ENCODE measurements around the gene BIN1. TPM values are rescaled to one million over a fixed set of nuclear protein-coding genes. Genes with fewer than 3 reads are reported as not detected.

BIN1 gene
- total and polyA plus RNA-seq, 2 donors: 37.9 to 47.2 TPM

- no peak overlapping the region for H3K27ac ChIP-seq (ENCODE audit: low read depth in 1 of 2, low read length in 1 of 2)
- H3K9me3 ChIP-seq (ENCODE audit: control insufficient read depth in 2 of 2, insufficient read depth in 1 of 2, low read length in 1 of 2): no peaks in the 10 kb centered on the region
- peaks cover 0 to 24% of the 10 kb centered on the region in 2 donors for H3K4me1 ChIP-seq (ENCODE audit: control insufficient read depth in 2 of 2, insufficient read depth in 2 of 2, low read length in 2 of 2)
- H3K36me3 ChIP-seq (ENCODE audit: control insufficient read depth in 2 of 2, insufficient read depth in 2 of 2, low read length in 1 of 2): peaks cover 0 to 28% of the 10 kb centered on the region in 2 donors
- WGBS: 96% methylated on average over 10 of the region's 10 CpGs
- DNase-seq (ENCODE audit: low read depth in 6 of 9, low spot score in 9 of 9): no peak
- H3K27me3 ChIP-seq (ENCODE audit: control insufficient read depth in 2 of 2, insufficient read depth in 1 of 2, low read length in 1 of 2): no peaks in the 10 kb centered on the region
- H3K4me3 ChIP-seq (ENCODE audit: low read length in 2 of 2): no peak overlapping the region
These were observed 38.0 kb downstream of the BIN1 start for GRCh38 chr2:127069003-127069402.

- 96% methylated on average over 20 of the region's 20 CpGs for WGBS
- no peaks in the 10 kb centered on the region for H3K9me3 ChIP-seq (ENCODE audit: control insufficient read depth in 2 of 2, insufficient read depth in 1 of 2, low read length in 1 of 2)
- no peaks in the 10 kb centered on the region for H3K27me3 ChIP-seq (ENCODE audit: control insufficient read depth in 2 of 2, insufficient read depth in 1 of 2, low read length in 1 of 2)
- peaks cover 0 to 25% of the 10 kb centered on the region in 2 donors for H3K36me3 ChIP-seq (ENCODE audit: control insufficient read depth in 2 of 2, insufficient read depth in 2 of 2, low read length in 1 of 2)
- H3K4me1 ChIP-seq (ENCODE audit: control insufficient read depth in 2 of 2, insufficient read depth in 2 of 2, low read length in 2 of 2): peaks cover 0 to 21% of the 10 kb centered on the region in 2 donors
- DNase-seq (ENCODE audit: low read depth in 6 of 9, low spot score in 9 of 9): no peak
- no peak overlapping the region for H3K4me3 ChIP-seq (ENCODE audit: low read length in 2 of 2)
- H3K27ac ChIP-seq (ENCODE audit: low read depth in 1 of 2, low read length in 1 of 2): no peak overlapping the region
These were observed 38.6 kb downstream of the BIN1 start for GRCh38 chr2:127068351-127068741.

- no peak overlapping the region for H3K4me3 ChIP-seq (ENCODE audit: low read length in 2 of 2)
- H3K4me1 ChIP-seq (ENCODE audit: control insufficient read depth in 2 of 2, insufficient read depth in 2 of 2, low read length in 2 of 2): peaks cover 0 to 21% of the 10 kb centered on the region in 2 donors
- H3K9me3 ChIP-seq (ENCODE audit: control insufficient read depth in 2 of 2, insufficient read depth in 1 of 2, low read length in 1 of 2): no peaks in the 10 kb centered on the region
- H3K36me3 ChIP-seq (ENCODE audit: control insufficient read depth in 2 of 2, insufficient read depth in 2 of 2, low read length in 1 of 2): peaks cover 0 to 26% of the 10 kb centered on the region in 2 donors
- H3K27me3 ChIP-seq (ENCODE audit: control insufficient read depth in 2 of 2, insufficient read depth in 1 of 2, low read length in 1 of 2): no peaks in the 10 kb centered on the region
- 60% methylated on average over 19 of the region's 19 CpGs for WGBS
- peak in 3 of 9 donors; percentile 49 to 73 (median 68) for DNase-seq (ENCODE audit: low read depth in 6 of 9, low spot score in 9 of 9)
- no peak overlapping the region for H3K27ac ChIP-seq (ENCODE audit: low read depth in 1 of 2, low read length in 1 of 2)
These were observed 39.2 kb downstream of the BIN1 start for GRCh38 chr2:127067620-127068350.

- Histone ChIP-seq H3K36me3 (ENCODE audit: control insufficient read depth in 2 of 2, insufficient read depth in 2 of 2, low read length in 1 of 2) (peaks cover 0 to 28% of the 10 kb centered on the region in 2 donors), H3K27me3 (ENCODE audit: control insufficient read depth in 2 of 2, insufficient read depth in 1 of 2, low read length in 1 of 2) (no peaks in the 10 kb centered on the region), H3K9me3 (ENCODE audit: control insufficient read depth in 2 of 2, insufficient read depth in 1 of 2, low read length in 1 of 2) (no peaks in the 10 kb centered on the region), H3K4me1 (ENCODE audit: control insufficient read depth in 2 of 2, insufficient read depth in 2 of 2, low read length in 2 of 2) (peaks cover 0 to 21% of the 10 kb centered on the region in 2 donors), H3K4me3 (ENCODE audit: low read length in 2 of 2) (no peak overlapping the region), H3K27ac (ENCODE audit: low read depth in 1 of 2, low read length in 1 of 2) (no peak overlapping the region)
- DNase-seq (ENCODE audit: low read depth in 6 of 9, low spot score in 9 of 9): no peak
- WGBS: 97% methylated on average over 10 of the region's 10 CpGs
These were observed 40.0 kb downstream of the BIN1 start for GRCh38 chr2:127066942-127067341.

GRCh38 chr2:127065940-127066318, 41.0 kb downstream of the BIN1 start:
- Histone ChIP-seq H3K4me1 (ENCODE audit: control insufficient read depth in 2 of 2, insufficient read depth in 2 of 2, low read length in 2 of 2) (peaks cover 0 to 21% of the 10 kb centered on the region in 2 donors), H3K36me3 (ENCODE audit: control insufficient read depth in 2 of 2, insufficient read depth in 2 of 2, low read length in 1 of 2) (peaks cover 0 to 34% of the 10 kb centered on the region in 2 donors), H3K9me3 (ENCODE audit: control insufficient read depth in 2 of 2, insufficient read depth in 1 of 2, low read length in 1 of 2) (no peaks in the 10 kb centered on the region), H3K27ac (ENCODE audit: low read depth in 1 of 2, low read length in 1 of 2) (no peak overlapping the region), H3K4me3 (ENCODE audit: low read length in 2 of 2) (no peak overlapping the region), H3K27me3 (ENCODE audit: control insufficient read depth in 2 of 2, insufficient read depth in 1 of 2, low read length in 1 of 2) (no peaks in the 10 kb centered on the region)
- no peak for DNase-seq (ENCODE audit: low read depth in 6 of 9, low spot score in 9 of 9)
- WGBS: 93% methylated on average over 5 of the region's 5 CpGs

DNA sequence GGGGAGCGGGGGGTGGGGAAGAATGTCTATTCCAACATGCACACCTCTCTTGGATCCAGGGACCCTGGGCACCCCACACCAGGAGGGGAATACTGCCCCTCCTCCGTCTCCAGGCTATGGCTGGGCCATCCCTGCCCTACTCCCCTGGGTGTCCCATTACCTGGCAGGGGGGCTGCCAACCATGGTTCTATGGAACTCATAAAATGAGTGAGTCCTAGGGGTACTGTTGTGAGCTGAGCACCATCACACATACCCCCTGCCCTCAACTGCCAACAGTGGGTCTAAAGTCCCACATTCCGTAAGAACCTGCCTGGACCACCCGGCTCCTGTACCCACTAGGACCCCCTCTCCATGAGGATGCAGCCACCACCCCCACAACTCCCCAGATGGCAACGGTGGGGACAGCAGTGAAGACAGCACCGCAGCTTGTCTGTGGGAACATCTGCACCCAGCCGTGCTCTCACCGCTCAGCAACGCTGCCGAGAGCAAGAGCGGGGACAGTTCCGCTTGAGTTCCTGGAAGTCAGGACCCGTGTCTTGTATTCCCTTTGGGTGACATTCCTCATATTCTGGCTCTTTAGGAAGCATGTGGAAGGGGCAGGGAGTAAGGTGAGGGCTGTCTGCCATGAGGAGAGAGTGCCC, 41.5 kb downstream of the BIN1 start:
- Histone ChIP-seq H3K36me3 (ENCODE audit: control insufficient read depth in 2 of 2, insufficient read depth in 2 of 2, low read length in 1 of 2) (peaks cover 0 to 30% of the 10 kb centered on the region in 2 donors), H3K4me3 (ENCODE audit: low read length in 2 of 2) (no peak overlapping the region), H3K27me3 (ENCODE audit: control insufficient read depth in 2 of 2, insufficient read depth in 1 of 2, low read length in 1 of 2) (no peaks in the 10 kb centered on the region), H3K9me3 (ENCODE audit: control insufficient read depth in 2 of 2, insufficient read depth in 1 of 2, low read length in 1 of 2) (no peaks in the 10 kb centered on the region), H3K27ac (ENCODE audit: low read depth in 1 of 2, low read length in 1 of 2) (no peak overlapping the region), H3K4me1 (ENCODE audit: control insufficient read depth in 2 of 2, insufficient read depth in 2 of 2, low read length in 2 of 2) (peaks cover 0 to 21% of the 10 kb centered on the region in 2 donors)
- WGBS: 92% methylated on average over 13 of the region's 13 CpGs
- no peak for DNase-seq (ENCODE audit: low read depth in 6 of 9, low spot score in 9 of 9)

DNA sequence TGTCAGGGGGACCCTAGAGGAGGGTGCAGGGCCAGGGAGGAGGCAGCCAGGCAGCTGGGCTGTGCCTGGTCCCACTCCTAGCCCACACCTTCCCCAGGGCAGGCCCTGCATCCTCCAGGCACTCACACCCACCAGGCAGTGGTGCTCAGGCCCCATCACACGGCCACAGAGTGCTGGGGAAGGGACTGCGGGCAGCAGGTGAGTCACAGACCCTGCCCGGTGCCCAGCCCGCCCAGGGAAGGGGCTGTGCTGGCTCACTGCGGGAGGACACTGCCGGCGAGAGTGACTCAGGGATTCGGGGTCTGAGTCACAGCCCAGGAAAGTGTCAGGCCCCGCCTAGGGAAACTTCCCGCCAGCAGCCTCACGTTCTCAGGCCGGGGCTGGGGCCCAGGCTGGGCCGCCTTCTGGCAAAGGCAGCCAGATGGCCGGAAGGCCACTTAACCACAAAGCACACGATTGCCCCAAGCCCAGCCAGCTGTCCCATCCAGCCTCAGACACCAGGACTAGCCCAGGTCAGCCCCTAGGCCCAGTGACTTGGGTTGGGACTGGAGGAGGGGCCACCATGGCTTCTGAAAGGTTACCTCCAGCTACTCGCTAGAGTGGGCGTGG, 42.2 kb downstream of the BIN1 start:
- 38% methylated on average over 17 of the region's 17 CpGs for WGBS
- DNase-seq (ENCODE audit: low read depth in 6 of 9, low spot score in 9 of 9): no peak
- H3K36me3 ChIP-seq (ENCODE audit: control insufficient read depth in 2 of 2, insufficient read depth in 2 of 2, low read length in 1 of 2): peaks cover 2 to 27% of the 10 kb centered on the region in 2 donors
- peaks cover 0 to 21% of the 10 kb centered on the region in 2 donors for H3K4me1 ChIP-seq (ENCODE audit: control insufficient read depth in 2 of 2, insufficient read depth in 2 of 2, low read length in 2 of 2)
- H3K9me3 ChIP-seq (ENCODE audit: control insufficient read depth in 2 of 2, insufficient read depth in 1 of 2, low read length in 1 of 2): no peaks in the 10 kb centered on the region
- no peak overlapping the region for H3K4me3 ChIP-seq (ENCODE audit: low read length in 2 of 2)
- H3K27ac ChIP-seq (ENCODE audit: low read depth in 1 of 2, low read length in 1 of 2): no peak overlapping the region
- H3K27me3 ChIP-seq (ENCODE audit: control insufficient read depth in 2 of 2, insufficient read depth in 1 of 2, low read length in 1 of 2): no peaks in the 10 kb centered on the region

DNA sequence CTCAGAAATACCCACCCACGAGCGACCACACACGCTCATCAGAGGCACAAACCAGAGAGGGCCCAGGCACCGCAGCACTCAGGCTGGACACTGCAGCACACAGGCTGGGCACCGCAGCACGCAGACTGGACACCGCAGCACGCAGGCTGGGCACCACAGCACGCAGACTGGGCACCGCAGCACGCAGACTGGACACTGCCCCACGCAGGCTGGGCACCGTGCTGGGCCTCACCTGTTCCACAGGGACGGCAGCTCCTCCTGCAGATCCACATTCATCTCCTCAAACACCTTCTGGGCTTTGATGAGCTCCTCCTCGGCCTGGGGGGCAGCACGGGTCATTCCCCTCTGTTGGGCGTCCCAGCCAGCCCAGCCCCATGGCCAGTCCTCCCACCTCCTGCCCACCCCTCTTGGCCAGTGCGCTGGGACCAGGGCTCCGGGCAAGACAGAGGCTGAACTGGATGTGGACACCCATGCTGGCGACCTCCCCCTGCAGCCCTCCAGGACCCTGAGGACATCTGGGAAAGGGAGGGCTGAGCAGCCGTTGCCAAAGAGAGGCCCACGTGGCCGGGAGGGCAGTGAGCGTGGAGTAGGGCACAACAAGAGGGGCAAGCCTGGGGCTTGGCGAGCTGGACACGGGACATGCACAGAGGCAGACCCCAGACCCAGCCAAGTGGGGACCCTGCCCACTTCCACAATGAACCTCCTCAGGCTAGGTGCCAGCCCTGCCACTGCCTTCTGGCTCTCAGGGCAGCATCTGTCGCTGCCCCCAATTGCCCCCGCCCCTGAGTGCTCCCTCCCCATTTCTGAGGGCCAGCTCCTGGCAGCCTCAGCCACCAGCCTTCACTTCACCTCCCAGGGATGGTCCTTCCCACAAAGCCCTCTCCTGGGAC, 43.0 kb downstream of the BIN1 start:
- H3K27ac ChIP-seq (ENCODE audit: low read depth in 1 of 2, low read length in 1 of 2): no peak overlapping the region
- peaks cover 0 to 21% of the 10 kb centered on the region in 2 donors for H3K4me1 ChIP-seq (ENCODE audit: control insufficient read depth in 2 of 2, insufficient read depth in 2 of 2, low read length in 2 of 2)
- H3K27me3 ChIP-seq (ENCODE audit: control insufficient read depth in 2 of 2, insufficient read depth in 1 of 2, low read length in 1 of 2): no peaks in the 10 kb centered on the region
- no peak overlapping the region for H3K4me3 ChIP-seq (ENCODE audit: low read length in 2 of 2)
- H3K9me3 ChIP-seq (ENCODE audit: control insufficient read depth in 2 of 2, insufficient read depth in 1 of 2, low read length in 1 of 2): no peaks in the 10 kb centered on the region
- peaks cover 6 to 24% of the 10 kb centered on the region in 2 donors for H3K36me3 ChIP-seq (ENCODE audit: control insufficient read depth in 2 of 2, insufficient read depth in 2 of 2, low read length in 1 of 2)
- 95% methylated on average over 28 of the region's 28 CpGs for WGBS
- no peak for DNase-seq (ENCODE audit: low read depth in 6 of 9, low spot score in 9 of 9)

Data from thymus (tissue), 11 donors.